ENCODE measurements around the gene ABHD12B. TPM values are rescaled to one million over a fixed set of nuclear protein-coding genes. Genes with fewer than 3 reads are reported as not detected.
"Not testable (repeated sequence)": the region's sequence is repeated elsewhere in the genome, so short reads cannot be mapped to it uniquely, and the experiment has no call there.

Gene ABHD12B
- polyA plus RNA-seq, 3 donors from 2014 or later = not detected

GRCh38 chr14:50941638-50942037 lies 69.8 kb downstream of the ABHD12B start:
- not testable (repeated sequence) for DNase-seq, H3K9me3 Mint-ChIP-seq, H3K27ac Mint-ChIP-seq, H3K36me3 Mint-ChIP-seq
- Mint-ChIP-seq H3K27me3 (ENCODE audit: low read depth in 3 of 3) (peaks cover 4 to 30% (median 14%) of the 10 kb centered on the region in 3 donors), H3K4me3 (peak overlapping the region in 1 of 5 donors; percentile 39), H3K4me1 (peaks cover 11 to 15% of the 10 kb centered on the region in 2 donors)

DNA sequence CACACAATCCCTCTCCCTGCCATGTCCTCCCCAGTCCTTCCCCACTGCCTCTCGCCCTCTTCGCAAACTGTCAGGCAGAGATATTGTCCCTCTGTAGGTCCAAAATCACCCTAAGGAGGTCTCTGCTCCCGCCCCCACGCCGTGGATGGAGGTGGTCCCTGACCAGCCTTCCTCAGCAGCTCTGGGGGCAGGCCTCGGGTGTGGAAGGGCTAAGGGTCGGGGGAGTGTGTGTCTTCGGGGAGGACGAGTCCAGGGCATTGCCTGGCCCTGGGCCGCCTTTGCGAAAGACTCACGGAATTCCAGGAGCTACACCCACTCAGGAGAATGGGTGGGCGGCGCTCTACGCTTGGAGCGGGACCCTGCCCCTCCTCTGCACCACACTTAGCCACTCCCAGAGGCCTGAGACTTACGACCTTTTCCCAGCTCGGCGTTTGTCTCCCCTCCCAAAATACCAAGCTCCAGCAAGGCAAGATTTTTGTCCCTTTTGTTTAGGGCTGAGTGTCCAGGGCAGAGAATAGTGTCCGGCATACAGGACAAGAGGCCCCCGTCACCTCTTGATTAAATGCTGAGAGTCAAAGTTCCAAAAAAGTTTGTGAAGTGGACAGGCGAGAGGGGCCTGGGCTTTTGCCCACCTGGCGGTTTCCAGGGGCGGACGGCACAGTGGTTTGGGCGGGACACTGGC lies 71.5 kb downstream of the ABHD12B start:
- no peak for DNase-seq
- Mint-ChIP-seq H3K27me3 (ENCODE audit: low read depth in 3 of 3) (peaks cover 4 to 30% (median 14%) of the 10 kb centered on the region in 3 donors), H3K9me3 (peaks cover 0 to 3% (median 0%) of the 10 kb centered on the region in 6 donors), H3K27ac (no peak overlapping the region), H3K4me3 (peak overlapping the region; percentile 65 to 77 (median 74)), H3K36me3 (no peaks in the 10 kb centered on the region), H3K4me1 (peaks cover 11 to 15% of the 10 kb centered on the region in 2 donors)

DNA sequence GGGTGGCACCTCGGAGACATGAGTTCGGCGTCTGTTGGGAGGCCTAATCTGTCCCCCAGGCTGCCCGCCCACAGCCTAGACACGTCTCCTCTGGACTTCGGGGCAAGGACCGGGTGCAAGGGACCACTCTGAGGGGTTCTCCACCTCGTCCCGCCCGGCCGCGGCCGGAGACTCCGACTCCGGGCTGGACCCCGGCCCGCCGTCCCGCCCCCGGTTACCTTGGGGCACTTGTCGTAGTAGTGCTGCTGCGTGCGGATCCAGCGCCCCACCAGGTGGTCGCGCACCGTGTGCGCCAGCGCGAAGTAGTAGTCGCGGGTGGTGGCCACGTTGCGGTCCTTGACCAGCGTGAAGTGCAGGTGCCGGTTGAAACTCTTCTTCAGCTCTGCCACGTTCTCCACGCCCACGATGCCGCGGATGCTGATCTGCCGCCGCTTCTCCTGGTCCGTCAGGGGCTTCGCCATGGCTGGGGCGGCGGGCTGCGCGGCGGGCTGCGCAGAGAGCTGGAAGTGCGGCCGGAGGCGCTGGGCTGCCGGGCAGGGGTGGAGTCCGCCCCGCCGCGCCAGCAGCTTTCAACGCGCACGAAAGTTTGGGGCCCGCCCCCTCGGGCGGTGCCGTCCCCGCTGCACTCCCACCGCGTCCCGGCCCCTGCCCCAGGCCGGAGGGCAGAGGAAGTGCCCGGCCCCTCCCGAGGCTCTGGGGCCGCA lies 72.2 kb downstream of the ABHD12B start, which contains the start of gene PYGL:
Gene PYGL, minus strand, starts transcription at position 541 of the 704 bp plus-strand sequence. Its CDS starts 80 bp downstream, at position 461.
- Mint-ChIP-seq H3K36me3 (no peaks in the 10 kb centered on the region), H3K27me3 (ENCODE audit: low read depth in 3 of 3) (peaks cover 4 to 30% (median 14%) of the 10 kb centered on the region in 3 donors), H3K4me1 (peaks cover 11 to 15% of the 10 kb centered on the region in 2 donors), H3K27ac (no peak within 1 kb of the TSS), H3K9me3 (peaks cover 0 to 3% (median 0%) of the 10 kb centered on the region in 6 donors), H3K4me3 (peak within 1 kb of the TSS; percentile 84 to 89 (median 85))
- DNase-seq = peak in 2 of 3 donors; percentile 5 to 14

- Mint-ChIP-seq H3K4me1 (peaks cover 11 to 15% of the 10 kb centered on the region in 2 donors), H3K27ac (no peak overlapping the region), H3K9me3 (peaks cover 0 to 3% (median 0%) of the 10 kb centered on the region in 6 donors), H3K27me3 (ENCODE audit: low read depth in 3 of 3) (peaks cover 4 to 30% (median 14%) of the 10 kb centered on the region in 3 donors), H3K4me3 (peak overlapping the region; percentile 84 to 89 (median 85)), H3K36me3 (no peaks in the 10 kb centered on the region)
- DNase-seq = no peak
Observed at GRCh38 chr14:50944647-50945413, 73.0 kb downstream of the ABHD12B start.

GRCh38 chr14:50946234-50946935 lies 74.5 kb downstream of the ABHD12B start:
- H3K4me3 Mint-ChIP-seq = no peak overlapping the region
- no peak for DNase-seq
- no peaks in the 10 kb centered on the region for H3K36me3 Mint-ChIP-seq
- peaks cover 11 to 15% of the 10 kb centered on the region in 2 donors for H3K4me1 Mint-ChIP-seq
- peaks cover 2 to 24% (median 11%) of the 10 kb centered on the region in 3 donors for H3K27me3 Mint-ChIP-seq (ENCODE audit: low read depth in 3 of 3)
- no peak overlapping the region for H3K27ac Mint-ChIP-seq
- peaks cover 0 to 3% (median 0%) of the 10 kb centered on the region in 6 donors for H3K9me3 Mint-ChIP-seq

DNA sequence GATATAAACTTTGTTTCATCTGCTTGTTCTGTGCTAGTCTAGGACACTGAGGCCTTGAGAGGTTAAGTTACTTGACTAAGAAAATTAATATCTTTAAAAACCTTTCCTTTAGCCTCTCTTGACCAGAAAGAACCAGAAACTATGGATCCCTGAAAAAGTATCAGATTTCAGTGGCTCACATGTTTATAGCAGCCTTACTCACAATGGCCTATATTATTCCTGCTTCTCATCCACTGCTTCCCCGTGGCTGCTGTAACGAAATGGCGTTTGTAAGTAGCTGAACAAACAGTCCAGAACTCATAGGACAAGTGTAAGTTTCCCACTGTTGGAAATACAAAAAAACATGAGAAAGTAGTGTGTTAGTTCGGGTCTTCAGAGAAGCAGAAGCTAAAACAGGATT lies 75.6 kb downstream of the ABHD12B start:
- H3K4me1 Mint-ChIP-seq = peaks cover 11 to 15% of the 10 kb centered on the region in 2 donors
- no peak for DNase-seq
- peaks cover 2 to 19% (median 8%) of the 10 kb centered on the region in 3 donors for H3K27me3 Mint-ChIP-seq (ENCODE audit: low read depth in 3 of 3)
- H3K36me3 Mint-ChIP-seq = no peaks in the 10 kb centered on the region
- no peak overlapping the region for H3K27ac Mint-ChIP-seq
- H3K4me3 Mint-ChIP-seq = no peak overlapping the region
- peaks cover 0 to 3% (median 0%) of the 10 kb centered on the region in 6 donors for H3K9me3 Mint-ChIP-seq

GRCh38 chr14:50948205-50948604 lies 76.4 kb downstream of the ABHD12B start:
- no peak for DNase-seq
- Mint-ChIP-seq H3K9me3 (peaks cover 0 to 3% (median 0%) of the 10 kb centered on the region in 6 donors), H3K36me3 (no peaks in the 10 kb centered on the region), H3K4me3 (no peak overlapping the region), H3K27ac (no peak overlapping the region), H3K27me3 (ENCODE audit: low read depth in 3 of 3) (peaks cover 2 to 14% (median 5%) of the 10 kb centered on the region in 3 donors), H3K4me1 (peaks cover 11 to 15% of the 10 kb centered on the region in 2 donors)

- H3K27me3 Mint-ChIP-seq (ENCODE audit: low read depth in 3 of 3) = peaks cover 0 to 3% (median 2%) of the 10 kb centered on the region in 3 donors
Observed at GRCh38 chr14:50951032-50951431, 79.2 kb downstream of the ABHD12B start.

GRCh38 chr14:50953502-50953901 lies 81.6 kb downstream of the ABHD12B start:
- Mint-ChIP-seq H3K27ac (no peak overlapping the region), H3K4me1 (no peaks in the 10 kb centered on the region), H3K36me3 (no peaks in the 10 kb centered on the region), H3K27me3 (ENCODE audit: low read depth in 3 of 3) (peaks cover 0 to 2% (median 0%) of the 10 kb centered on the region in 3 donors), H3K4me3 (no peak overlapping the region), H3K9me3 (no peaks in the 10 kb centered on the region)
- no peak for DNase-seq

More at GRCh38 chr14:50951032-50951431, 79.2 kb downstream of the ABHD12B start:
- Mint-ChIP-seq H3K4me3 (no peak overlapping the region), H3K9me3 (peaks cover 0 to 3% (median 0%) of the 10 kb centered on the region in 6 donors), H3K36me3 (no peaks in the 10 kb centered on the region), H3K27ac (no peak overlapping the region), H3K4me1 (no peaks in the 10 kb centered on the region)
- no peak for DNase-seq

Other genes with a start within 250 kb of the ABHD12B start
- gene SAV1, start 203.7 kb upstream of the ABHD12B start, polyA plus RNA-seq = 1 to 10 TPM; 2.9 to 6.9 (median 5.3) TPM
- gene NIN, start 40.9 kb upstream of the ABHD12B start, polyA plus RNA-seq = 10 to 100 TPM in 1 of 3 donors, 1 to 10 TPM in 2; 8.4 to 43.3 (median 9.7) TPM
- gene PYGL, start 72.4 kb downstream of the ABHD12B start, polyA plus RNA-seq = 1 to 10 TPM in 1 of 3 donors, under 1 TPM in 1, not detected in 1; 0.50 to 2.1 TPM
- gene TRIM9, start 223.1 kb downstream of the ABHD12B start, polyA plus RNA-seq = under 1 TPM in 1 of 3 donors, not detected in 2; 0.17 TPM

Data from immature natural killer cell (primary cell).